Panc1 (cell line): ENCODE measurements around the gene PSMA4. TPM values are rescaled to one million over a fixed set of nuclear protein-coding genes. Genes with fewer than 3 reads are reported as not detected.
A peak's percentile ranks its signal among the peaks of the same experiment; 100 is the strongest.

Source experiments
- ATAC-seq: fragments of 200-7000 bp; cut with Tn5 transposase; 2 replicates; pipeline ENCODE4 v1.9.1; 2020; ENCODE audit warnings: mild to moderate bottlenecking, moderate library complexity
- BruUV-seq: library from RNA; stranded (reverse); fragments of 400-500 nt; replicated peaks from 2 replicates; lab custom pipeline; 2021; lab: Mats Ljungman, UMichigan
- CTCF ChIA-PET: fragments of 300-600 bp; sonication (Branson Sonifier 250); formaldehyde crosslinking; loops from one replicate; lab custom pipeline; 2022; ENCODE audit warnings: antibody characterized with exemption; lab: Charles Lee
- POLR2A ChIA-PET: fragments of 300-600 bp; sonication (Branson Sonifier 250); formaldehyde crosslinking; loops from one replicate; lab custom pipeline; 2022; ENCODE audit warnings: antibody characterized with exemption; lab: Charles Lee
- DNase-seq: peaks from one replicate; pipeline ENCODE4 v3.0.0-alpha.2; 2010; ENCODE audit warnings: low read depth, low spot score
- H3K27ac ChIP-seq: 2 replicates; pipeline ENCODE4 v1.5.1; 2011; ENCODE audit warnings: mild to moderate bottlenecking, low read length, inconsistent platforms
- H3K27me3 ChIP-seq: fragments of 200-500 bp; sonication (Bioruptor generic); 2 replicates; pipeline ENCODE4 v1.6.0; 2014; ENCODE audit warnings: low read length, inconsistent platforms; ENCODE audit not compliant: control insufficient read depth, insufficient read depth
- H3K36me3 ChIP-seq: fragments of 200-500 bp; sonication (Bioruptor generic); 2 replicates; pipeline ENCODE4 v1.5.1; 2014; ENCODE audit warnings: inconsistent platforms, mild to moderate bottlenecking, low read length, moderate library complexity; ENCODE audit not compliant: control insufficient read depth, insufficient read depth
- H3K4me1 ChIP-seq: 2 replicates; pipeline ENCODE4 v1.5.1; 2011; ENCODE audit warnings: inconsistent platforms, mild to moderate bottlenecking, low read length, moderate library complexity; ENCODE audit not compliant: control insufficient read depth, insufficient read depth
- H3K4me3 ChIP-seq, 2 experiments: 2 replicates each; pipeline ENCODE4 v1.5.1; 2011 to 2012; ENCODE audit warnings: low read depth in 2 of 2, low read length in 2 of 2, mild to moderate bottlenecking in 2 of 2, inconsistent platforms in 1 of 2, moderate library complexity in 1 of 2
- H3K9me3 ChIP-seq: fragments of 200-500 bp; sonication (Bioruptor generic); 2 replicates; pipeline ENCODE4 v1.5.1; 2014; ENCODE audit warnings: low read depth, mild to moderate bottlenecking, inconsistent platforms, low read length, moderate library complexity; ENCODE audit not compliant: control insufficient read depth, insufficient read depth
- POLR2AphosphoS5 ChIP-seq: IDR thresholded peaks from 2 replicates; pipeline ENCODE4 v1.6.1; 2012; ENCODE audit warnings: mild to moderate bottlenecking, low read depth, low read length, moderate library complexity
- REST ChIP-seq, 2 experiments: IDR thresholded peaks; 2 replicates each; pipeline ENCODE4 v1.6.1; 2011 to 2012; ENCODE audit warnings: low read depth in 2 of 2, control low read depth in 1 of 2, low read length in 1 of 2, mild to moderate bottlenecking in 1 of 2, moderate library complexity in 1 of 2; ENCODE audit not compliant: insufficient read depth in 1 of 2
- SIN3A ChIP-seq: IDR thresholded peaks from 2 replicates; pipeline ENCODE4 v1.6.1; 2012; ENCODE audit warnings: low read depth, mild to moderate bottlenecking, low read length, moderate library complexity, borderline replicate concordance; ENCODE audit not compliant: insufficient read depth
- TCF7L2 ChIP-seq: IDR thresholded peaks from 2 replicates; pipeline ENCODE4 v1.6.1; 2011; ENCODE audit warnings: mild to moderate bottlenecking, low read depth, low read length, inconsistent platforms
- in situ Hi-C: cut with HindIII; loops from 2 replicates; pipeline ENCODE4 v1.10.0; 2016; ENCODE audit warnings: low sequenced_read_pairs, low pct_unique_long_range_greater_than_20kb
- intact Hi-C: fragments of 100-400 bp; cut with micrococcal nuclease; formaldehyde crosslinking; loops from one replicate; pipeline ENCODE4 v1.10.0; 2022; ENCODE audit not compliant: unreplicated experiment
- total RNA-seq: library from RNA; stranded (reverse); gene quantifications from one replicate; pipeline ENCODE4 v1.2.1, GENCODE V29; 2021; ENCODE audit not compliant: unreplicated experiment
- TF ChIP-seq, protein P1 (sequence below): fragments of 450-650 bp; IDR thresholded peaks from 2 replicates; pipeline ENCODE4 v1.5.1; 2017; ENCODE audit warnings: mild to moderate bottlenecking

Gene PSMA4
- total RNA-seq, 1 experiment from 2014 or later, result 303 TPM

DNA sequence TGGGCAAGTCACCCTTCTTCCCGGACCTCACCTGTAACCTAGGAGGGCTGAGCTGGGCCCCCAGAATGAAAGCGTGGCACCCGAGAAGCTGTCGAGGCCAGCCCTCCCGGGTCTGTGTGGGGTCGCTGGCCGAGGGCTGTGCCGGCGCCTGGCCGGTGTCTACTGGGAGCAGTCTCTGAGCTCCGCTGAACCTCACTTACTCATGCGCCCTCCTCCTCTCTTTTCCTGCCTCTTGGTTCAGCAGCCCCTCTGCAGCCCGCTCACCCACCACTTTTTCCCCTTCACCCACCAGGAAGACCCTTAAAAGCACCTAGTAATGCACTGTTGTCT lies 32.4 kb upstream of the PSMA4 start:
- ATAC-seq (peak; percentile 56), DNase-seq (no peak)
- Histone ChIP-seq H3K36me3 (no peaks in the 10 kb centered on the region), H3K4me1 (peaks cover 12% of the 10 kb centered on the region; the same call in 1 of the 2 replicates), H3K27ac (peak overlapping the region; percentile 80), H3K4me3 (peak overlapping the region; percentile 74 to 93), H3K9me3 (no peaks in the 10 kb centered on the region), H3K27me3 (no peaks in the 10 kb centered on the region)
- TF ChIP-seq REST (IDR thresholded peaks at IDR 0.05; ENCODE audit: insufficient read depth in 1 of 2, low read depth in 2 of 2, low read length in 1 of 2), result no peak
- BruUV-seq, result no TSS peak
- intact Hi-C loops (no loop called here), in situ Hi-C loops (no loop called here)
- ChIA-PET POLR2A (interaction anchor here (0.6 kb wide), 1 partner anchor 66 kb away, joined by 5 read pairs; no protein-coding TSS in a partner anchor), CTCF (interaction anchor here (0.5 kb wide), 1 partner anchor 59 kb away, joined by 4 read pairs; no protein-coding TSS in a partner anchor)

DNA sequence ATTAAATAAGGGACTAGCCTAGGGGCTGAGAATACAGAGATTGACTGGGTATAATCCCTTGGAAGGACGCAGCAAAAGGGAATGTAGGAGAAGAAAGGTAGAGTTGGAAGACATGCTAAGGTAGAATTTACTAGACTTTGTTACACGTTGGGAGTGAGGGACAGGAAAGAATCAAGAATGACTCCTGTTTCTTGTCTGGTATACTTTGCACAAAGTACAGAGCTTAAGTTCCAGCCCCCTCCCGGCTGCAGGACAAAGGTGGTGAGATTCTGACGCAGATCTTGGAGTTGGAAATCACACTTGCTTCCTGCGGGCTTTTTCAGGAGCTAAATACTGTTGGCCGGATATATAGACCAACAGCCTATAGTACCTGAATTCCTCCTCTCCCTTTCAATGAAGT lies 32.0 kb upstream of the PSMA4 start:
- no peaks in the 10 kb centered on the region for H3K9me3 ChIP-seq
- ATAC-seq, result no peak
- H3K36me3 ChIP-seq, result no peaks in the 10 kb centered on the region
- H3K4me3 ChIP-seq, result peak overlapping the region; percentile 74 to 93
- ChIA-PET POLR2A (interaction anchor here (0.6 kb wide), 1 partner anchor 65 kb away, joined by 5 read pairs; no protein-coding TSS in a partner anchor), CTCF (interaction anchor here (0.5 to 0.7 kb wide), 3 partner anchors 29 to 395 kb away, joined by 3 to 4 read pairs (median 4); no protein-coding TSS in a partner anchor)
- intact Hi-C loops (no loop called here), in situ Hi-C loops (no loop called here)
- peaks cover 12% of the 10 kb centered on the region; the same call in 1 of the 2 replicates for H3K4me1 ChIP-seq
- peak overlapping the region; percentile 80 for H3K27ac ChIP-seq
- TF ChIP-seq POLR2AphosphoS5 (no peak), REST (IDR thresholded peaks at IDR 0.05; ENCODE audit: insufficient read depth in 1 of 2, low read depth in 2 of 2, low read length in 1 of 2) (no peak), SIN3A (no peak), TCF7L2 (no peak)
- TF ChIP-seq, protein P1, sequence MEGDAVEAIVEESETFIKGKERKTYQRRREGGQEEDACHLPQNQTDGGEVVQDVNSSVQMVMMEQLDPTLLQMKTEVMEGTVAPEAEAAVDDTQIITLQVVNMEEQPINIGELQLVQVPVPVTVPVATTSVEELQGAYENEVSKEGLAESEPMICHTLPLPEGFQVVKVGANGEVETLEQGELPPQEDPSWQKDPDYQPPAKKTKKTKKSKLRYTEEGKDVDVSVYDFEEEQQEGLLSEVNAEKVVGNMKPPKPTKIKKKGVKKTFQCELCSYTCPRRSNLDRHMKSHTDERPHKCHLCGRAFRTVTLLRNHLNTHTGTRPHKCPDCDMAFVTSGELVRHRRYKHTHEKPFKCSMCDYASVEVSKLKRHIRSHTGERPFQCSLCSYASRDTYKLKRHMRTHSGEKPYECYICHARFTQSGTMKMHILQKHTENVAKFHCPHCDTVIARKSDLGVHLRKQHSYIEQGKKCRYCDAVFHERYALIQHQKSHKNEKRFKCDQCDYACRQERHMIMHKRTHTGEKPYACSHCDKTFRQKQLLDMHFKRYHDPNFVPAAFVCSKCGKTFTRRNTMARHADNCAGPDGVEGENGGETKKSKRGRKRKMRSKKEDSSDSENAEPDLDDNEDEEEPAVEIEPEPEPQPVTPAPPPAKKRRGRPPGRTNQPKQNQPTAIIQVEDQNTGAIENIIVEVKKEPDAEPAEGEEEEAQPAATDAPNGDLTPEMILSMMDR, result no peak
- DNase-seq, result no peak
- no TSS peak for BruUV-seq
- no peaks in the 10 kb centered on the region for H3K27me3 ChIP-seq
